HK-2 (cell line): ENCODE results near the gene SMC3.

Source experiments
- DNase-seq: peaks from one replicate; pipeline ENCODE4 v3.0.0-alpha.2; 2018; ENCODE audit not compliant: unreplicated experiment

Gene SMC3

GRCh38 chr10:110646417-110647135 is 79.1 kb downstream of the SMC3 start:
- no peak for DNase-seq

GRCh38 chr10:110647136-110647430 is 79.6 kb downstream of the SMC3 start:
- DNase-seq, result no peak

GRCh38 chr10:110648692-110649346 is 81.3 kb downstream of the SMC3 start:
- no peak for DNase-seq

GRCh38 chr10:110649347-110650264 is 82.1 kb downstream of the SMC3 start:
- DNase-seq, result no peak

GRCh38 chr10:110650265-110650668 is 82.8 kb downstream of the SMC3 start:
- no peak for DNase-seq

- peak; percentile 70 for DNase-seq
These were observed 83.8 kb downstream of the SMC3 start for GRCh38 chr10:110651044-110651958.

- DNase-seq, result no peak
These were observed 85.1 kb downstream of the SMC3 start for GRCh38 chr10:110652475-110653118.
